Ovary (tissue), 3 donors: ENCODE data around the gene GPR142.

Experiments used
- CTCF ChIP-seq, 3 donors: fragments of 450-650 bp in 2 of 3; fragments of 200-600 bp in 1 of 3; IDR thresholded peaks; one replicate each; pipeline versions ENCODE4 v1.5.1 to v1.8.0; 2016 to 2022; ENCODE audit warnings: antibody characterized with exemption in 3 of 3, mild to moderate bottlenecking in 1 of 3
- POLR2A ChIP-seq: fragments of 450-650 bp; IDR thresholded peaks from one replicate; pipeline ENCODE4 v1.6.1; 2017; ENCODE audit warnings: antibody characterized with exemption, mild to moderate bottlenecking, moderate library complexity
- donor health status: DM: no; HTN: no; CAD: no.

GRCh38 chr17:74403512-74404137 lies 36.3 kb downstream of the GPR142 start:
- TF ChIP-seq CTCF (IDR thresholded peaks at IDR 0.05) (no peak), POLR2A (no peak)
